HEK293T (cell line): ENCODE data around the gene LRMDA.

Experiments used
- ARNT ChIP-seq: fragments of 450-650 bp; IDR thresholded peaks from 2 replicates; pipeline ENCODE4 v1.6.1; 2017; ENCODE audit warnings: mild to moderate bottlenecking
- BHLHE40 ChIP-seq: fragments of 450-650 bp; IDR thresholded peaks from 2 replicates; pipeline ENCODE4 v1.6.1; 2016; ENCODE audit warnings: mild to moderate bottlenecking, moderate library complexity, borderline replicate concordance
- CTBP1 ChIP-seq: fragments of 450-650 bp; IDR thresholded peaks from 2 replicates; pipeline ENCODE4 v1.6.1; 2016; ENCODE audit warnings: borderline replicate concordance
- ELF4 ChIP-seq: fragments of 450-650 bp; IDR thresholded peaks from 2 replicates; pipeline ENCODE4 v1.6.1; 2017; ENCODE audit warnings: antibody characterized with exemption
- FOXA1 ChIP-seq: fragments of 450-650 bp; IDR thresholded peaks from 2 replicates; pipeline ENCODE4 v1.6.1; 2016; ENCODE audit warnings: mild to moderate bottlenecking
- FOXK2 ChIP-seq: fragments of 450-650 bp; IDR thresholded peaks from 2 replicates; pipeline ENCODE4 v1.6.1; 2016; ENCODE audit warnings: mild to moderate bottlenecking
- FOXM1 ChIP-seq: fragments of 450-650 bp; IDR thresholded peaks from 2 replicates; pipeline ENCODE4 v1.6.1; 2017; ENCODE audit warnings: mild to moderate bottlenecking, borderline replicate concordance
- HDGF ChIP-seq: fragments of 450-650 bp; IDR thresholded peaks from 2 replicates; pipeline ENCODE4 v1.6.1; 2017; ENCODE audit warnings: antibody characterized with exemption, borderline replicate concordance
- NFRKB ChIP-seq: fragments of 450-650 bp; IDR thresholded peaks from 2 replicates; pipeline ENCODE4 v1.6.1; 2016; ENCODE audit warnings: mild to moderate bottlenecking, moderate library complexity
- SP1 ChIP-seq: fragments of 450-650 bp; IDR thresholded peaks from 2 replicates; pipeline ENCODE4 v1.6.1; 2017
- TARDBP ChIP-seq: fragments of 450-650 bp; IDR thresholded peaks from 2 replicates; pipeline ENCODE4 v1.6.1; 2016
- ZNF384 ChIP-seq: fragments of 450-650 bp; IDR thresholded peaks from 2 replicates; pipeline ENCODE4 v1.6.1; 2016

GRCh38 chr10:75592151-75592787 lies 160.8 kb downstream of the LRMDA start:
- no peak for TF ChIP-seq CTBP1
- no peak for TF ChIP-seq FOXM1
- no peak for TF ChIP-seq NFRKB
- no peak for TF ChIP-seq ARNT
- no peak for TF ChIP-seq FOXA1
- TF ChIP-seq ZNF384, result no peak
- TF ChIP-seq SP1, result no peak
- TF ChIP-seq TARDBP, result no peak
- TF ChIP-seq BHLHE40, result no peak
- TF ChIP-seq FOXK2, result no peak
- no peak for TF ChIP-seq HDGF
- no peak for TF ChIP-seq ELF4
